ENCODE data around the gene FBXO11. TPM values are rescaled to one million over a fixed set of nuclear protein-coding genes. Genes with fewer than 3 reads are reported as not detected.

Gene FBXO11
- total and polyA plus RNA-seq, 2 of the 4 experiments (the other 2 are of a cell fraction), result 27.1 to 29.6 TPM

GRCh38 chr2:47872941-47873340 is 33.4 kb downstream of the FBXO11 start:
- H3K4ac ChIP-seq (ENCODE audit: low read depth, low read length), result no peak overlapping the region
- H3K4me3 ChIP-seq (ENCODE audit: insufficient read depth, low read depth, low read length), result no peak overlapping the region
- H4K5ac ChIP-seq (ENCODE audit: low read depth, low read length), result no peak overlapping the region
- H4K91ac ChIP-seq (ENCODE audit: insufficient read depth, low read depth, low read length), result no peak overlapping the region
- H2AK5ac ChIP-seq (ENCODE audit: low read depth, low read length), result no peak overlapping the region
- peaks cover 28 to 63% of the 10 kb centered on the region in 2 experiments for H3K79me1 ChIP-seq (ENCODE audit: low read depth in 1 of 2, low read length in 2 of 2)
- peaks cover 72% of the 10 kb centered on the region for H4K20me1 ChIP-seq (ENCODE audit: insufficient read depth, low read length)
- no peak overlapping the region for H3K14ac ChIP-seq (replicated peaks; ENCODE audit: low read depth, low read length)
- H3K27ac ChIP-seq (ENCODE audit: insufficient read depth, low read length), result no peak overlapping the region
- no peak overlapping the region for H2AK9ac ChIP-seq (replicated peaks; ENCODE audit: low read depth, low read length, poor library complexity)
- no peak overlapping the region for H2BK15ac ChIP-seq (ENCODE audit: low read depth, low read length)
- no peak overlapping the region for H2AFZ ChIP-seq (replicated peaks; ENCODE audit: low read length, poor library complexity)
- no peak overlapping the region for H2BK5ac ChIP-seq (ENCODE audit: low read depth, low read length, poor library complexity, severe bottlenecking)
- H3K9me3 ChIP-seq (ENCODE audit: control insufficient read depth, insufficient read depth, low read length), result no peaks in the 10 kb centered on the region
- H3K56ac ChIP-seq (ENCODE audit: extremely low read depth, insufficient read depth, low read length), result no peak overlapping the region
- CTCF ChIA-PET, result interaction anchor here (0.6 to 1.2 kb wide), 2 partner anchors 13 to 15 kb away, joined by 3 to 4 read pairs; no protein-coding TSS in a partner anchor
- no peak overlapping the region for H3K23ac ChIP-seq (ENCODE audit: low read depth, low read length)
- H3K36me3 ChIP-seq (ENCODE audit: control insufficient read depth, insufficient read depth, low read length), result peaks cover 6% of the 10 kb centered on the region
- H3K4me1 ChIP-seq (ENCODE audit: control insufficient read depth, insufficient read depth, low read length), result peaks cover 3% of the 10 kb centered on the region
- H2BK20ac ChIP-seq (ENCODE audit: low read depth, low read length), result no peak overlapping the region
- TF ChIP-seq SMC3 (IDR thresholded peaks at IDR 0.05; ENCODE audit: low read depth, low read length), result no peak
- no peak for TF ChIP-seq MXI1 (IDR thresholded peaks at IDR 0.05; ENCODE audit: borderline replicate concordance, low read depth, low read length)
- no peak for TF ChIP-seq CTCF (conservative IDR thresholded peaks at IDR 0.05; ENCODE audit: low read depth, low read length)
- no peak for TF ChIP-seq POLR2A (IDR thresholded peaks at IDR 0.05; ENCODE audit: low read depth, low read length)
- TF ChIP-seq NFE2L2 (IDR thresholded peaks at IDR 0.05; ENCODE audit: low read depth, low read length), result no peak
- TF ChIP-seq USF2 (IDR thresholded peaks at IDR 0.05; ENCODE audit: low read depth, low read length), result no peak
- no peak for TF ChIP-seq RCOR1 (IDR thresholded peaks at IDR 0.05; ENCODE audit: insufficient replicate concordance, low read length)
- BruUV-seq (replicated peaks), result no TSS peak
- no peak for ATAC-seq (ENCODE audit: low read depth)
- no peak overlapping the region for H3K4me2 ChIP-seq (ENCODE audit: low read depth, low read length)
- POLR2A ChIA-PET (ENCODE audit: unreplicated experiment), result no interaction called here
- DNase-seq, result no peak
- intact Hi-C loops (cut with micrococcal nuclease), result no loop called here
- H4K8ac ChIP-seq (ENCODE audit: low read depth in 2 of 2, low read length in 2 of 2), result no peak overlapping the region
- no peak overlapping the region for H2BK120ac ChIP-seq (ENCODE audit: low read depth, low read length)
- peaks cover 17% of the 10 kb centered on the region for H3K9me1 ChIP-seq (ENCODE audit: insufficient read depth, low read length)
- dilution Hi-C loops (cut with HindIII; ENCODE audit: low sequenced_read_pairs, unreplicated experiment), result no loop called here
- H3K9ac ChIP-seq (ENCODE audit: low read depth, low read length), result no peak overlapping the region
- no peaks in the 10 kb centered on the region for H3K27me3 ChIP-seq (ENCODE audit: control insufficient read depth, insufficient read depth, low read length)
- H3K18ac ChIP-seq (ENCODE audit: low read depth, low read length), result no peak overlapping the region
- in situ Hi-C loops (cut with MboI; ENCODE audit: low sequenced_read_pairs), result no loop called here
- WGBS, 2 experiments (ENCODE audit: extremely low coverage in 2 of 2, insufficient read length in 1 of 2), result 100% methylated on average over 1 of the region's 2 CpGs; no CpG with 5 or more reads in 1 of the 2 experiments
